SKM-1 treated with dmso at 0.1 percent for 144 hours (cell line): Measurements from ENCODE around the gene CD37.

Experiments used
- DNase-seq: peaks from one replicate; lab custom pipeline; 2025; ENCODE audit not compliant: unreplicated experiment; lab: John Stamatoyannopoulos, UW

The CD37 gene

GRCh38 chr19:49344505-49345423 lies 9.6 kb downstream of the CD37 start:
- no peak for DNase-seq

- DNase-seq, result no peak
These were observed 12.0 kb downstream of the CD37 start for GRCh38 chr19:49347191-49347590.

- no peak for DNase-seq
These were observed 12.6 kb downstream of the CD37 start for GRCh38 chr19:49347835-49348234.

DNA sequence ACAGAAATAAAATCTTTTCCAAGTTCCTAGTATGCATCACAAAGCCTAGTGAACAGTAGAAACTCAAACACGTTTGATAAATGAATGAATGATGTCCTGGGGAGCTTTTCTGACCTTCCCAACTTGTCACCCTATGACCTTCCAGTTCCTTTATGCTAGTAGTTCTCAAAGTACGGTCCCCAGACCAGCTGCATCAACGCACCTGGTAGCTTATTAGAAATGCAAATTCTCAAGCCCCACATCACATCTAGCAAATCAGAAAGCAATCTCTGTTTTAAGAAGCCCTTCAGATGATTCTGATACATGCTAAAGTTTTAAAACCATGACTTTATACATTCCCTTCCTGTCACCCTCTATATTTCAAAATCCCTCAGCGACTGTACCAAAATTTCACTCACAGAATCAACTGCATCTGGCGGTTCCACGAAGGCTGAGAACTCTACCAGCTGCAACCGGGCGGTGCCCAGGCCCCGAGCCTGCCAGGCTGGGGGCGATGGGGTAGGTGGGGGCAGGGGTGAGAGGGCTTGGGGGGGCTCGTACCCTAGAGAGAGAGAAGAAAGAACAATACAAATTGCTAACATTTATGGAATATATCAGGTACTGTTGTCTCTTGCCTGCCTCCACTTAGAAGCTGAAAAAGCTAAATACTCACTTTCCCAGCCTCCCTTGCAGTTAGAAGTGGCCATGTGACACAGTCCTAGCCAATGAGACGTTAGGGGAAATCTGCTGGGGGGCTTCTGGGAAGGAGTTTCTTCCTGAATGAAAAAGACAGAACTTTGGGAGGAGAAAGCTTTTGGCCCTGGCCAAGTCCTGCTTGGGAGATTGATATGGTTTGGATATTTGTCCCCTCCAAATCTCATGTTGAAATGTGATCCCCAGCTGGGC lies 13.3 kb downstream of the CD37 start:
- no peak for DNase-seq

GRCh38 chr19:49349567-49349966 lies 14.4 kb downstream of the CD37 start:
- DNase-seq, result no peak

GRCh38 chr19:49355909-49356353 lies 20.7 kb downstream of the CD37 start:
- no peak for DNase-seq

- DNase-seq, result no peak
These were observed 21.2 kb downstream of the CD37 start for GRCh38 chr19:49356382-49356781.

DNA sequence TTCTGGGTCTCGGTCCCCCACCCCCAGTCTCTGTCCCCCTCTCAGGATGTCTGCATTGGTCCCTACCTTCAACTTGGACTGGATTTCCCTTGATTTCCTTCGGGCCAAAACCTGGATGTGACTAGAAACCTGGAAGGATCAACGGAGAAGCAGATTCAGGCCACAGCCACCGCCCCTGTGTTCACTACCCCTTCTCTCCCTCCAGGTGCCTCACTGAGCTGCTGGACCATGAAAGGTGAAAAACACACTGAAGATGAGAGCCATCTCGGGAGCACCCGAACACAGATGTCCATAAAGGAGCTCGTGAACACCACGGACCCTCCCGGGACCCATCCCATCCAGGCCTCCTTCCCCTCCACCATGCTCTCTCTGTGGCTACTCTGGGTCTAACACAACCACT lies 22.0 kb downstream of the CD37 start:
- no peak for DNase-seq

GRCh38 chr19:49359851-49360820 lies 24.9 kb downstream of the CD37 start:
- DNase-seq, result no peak

DNA sequence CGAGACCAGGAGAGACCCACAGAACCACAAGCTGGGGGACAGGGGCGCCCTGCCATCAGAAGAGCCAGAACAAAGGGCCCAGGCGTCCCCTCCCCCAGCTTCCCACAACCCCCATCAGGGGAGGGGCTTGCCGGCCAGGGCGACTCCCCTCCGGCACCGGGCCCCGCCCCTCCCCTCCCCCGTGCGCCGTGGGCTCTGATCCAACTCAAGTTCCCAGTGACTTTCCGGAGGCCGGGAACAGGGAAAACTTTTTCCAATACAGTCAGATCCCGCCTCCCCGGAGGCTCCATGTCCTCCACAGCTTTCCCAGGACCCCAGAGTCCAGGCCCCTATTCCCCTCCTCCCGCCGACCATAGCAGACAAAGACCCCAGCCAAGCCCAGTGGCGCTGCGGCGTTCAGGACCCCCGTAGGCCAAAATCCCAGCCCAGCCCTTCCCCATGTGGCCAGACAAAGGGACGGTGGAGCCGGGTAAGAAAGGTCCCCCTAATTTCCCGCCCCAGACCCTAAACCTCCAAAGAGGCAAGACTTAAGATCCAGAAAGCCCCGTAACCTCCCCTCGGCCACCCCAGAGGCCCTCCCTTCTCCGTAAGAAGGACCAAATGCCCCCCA lies 26.3 kb downstream of the CD37 start:
- no peak for DNase-seq

GRCh38 chr19:49362048-49362928 lies 27.1 kb downstream of the CD37 start, which contains the start of gene TEAD2:
Gene TEAD2, minus strand, starts transcription at chr19:49362416. Its CDS starts 2,341 bp downstream, at chr19:49360075.
- DNase-seq, result no peak

GRCh38 chr19:49362929-49363267 lies 27.7 kb downstream of the CD37 start:
- DNase-seq, result no peak

DNA sequence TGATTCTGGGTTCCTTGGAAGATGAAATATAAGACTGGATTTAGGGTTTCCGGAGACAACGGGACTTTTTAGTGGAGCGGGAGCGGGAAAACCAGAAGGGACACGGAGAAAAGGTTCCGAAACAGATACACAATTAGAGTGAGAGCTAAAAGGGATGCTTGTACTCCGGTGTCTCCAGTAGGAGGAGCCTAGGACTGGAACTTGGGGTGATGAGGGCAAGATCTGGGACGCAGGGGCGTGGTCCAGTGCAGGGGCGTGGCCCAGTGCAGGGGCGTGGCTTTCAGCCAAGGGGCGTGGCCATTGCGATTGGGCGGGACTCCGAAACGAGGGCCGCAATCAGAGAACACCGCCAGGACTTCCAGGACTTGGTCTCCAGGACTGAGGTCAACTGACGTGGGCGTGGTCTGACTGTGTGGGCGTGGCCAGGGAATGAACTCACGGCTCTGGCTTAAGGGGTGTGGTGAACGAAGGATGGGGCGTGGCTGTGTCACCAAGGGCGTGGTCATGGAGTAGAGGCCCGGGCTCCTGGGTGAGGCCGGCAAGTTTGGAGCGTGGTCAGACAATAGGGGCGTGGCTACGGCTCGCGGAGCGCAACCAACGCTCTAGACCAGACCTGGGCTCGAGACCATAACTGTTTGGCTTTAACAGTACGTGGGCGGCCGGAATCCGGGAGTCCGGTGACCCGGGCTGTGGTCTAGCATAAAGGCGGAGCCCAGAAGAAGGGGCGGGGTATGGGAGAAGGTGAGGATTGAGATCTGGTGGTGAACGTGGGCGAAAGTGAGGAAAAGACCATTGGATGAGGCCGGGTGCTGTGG lies 28.3 kb downstream of the CD37 start, which contains the start of gene DKKL1:
TSS of gene DKKL1 (plus strand) at position 610 of the 815 bp plus-strand sequence. CDS start at position 732, 122 bp downstream.
- peak; percentile 78 for DNase-seq

- DNase-seq, result no peak
These were observed 29.0 kb downstream of the CD37 start for GRCh38 chr19:49364083-49364737.

DNA sequence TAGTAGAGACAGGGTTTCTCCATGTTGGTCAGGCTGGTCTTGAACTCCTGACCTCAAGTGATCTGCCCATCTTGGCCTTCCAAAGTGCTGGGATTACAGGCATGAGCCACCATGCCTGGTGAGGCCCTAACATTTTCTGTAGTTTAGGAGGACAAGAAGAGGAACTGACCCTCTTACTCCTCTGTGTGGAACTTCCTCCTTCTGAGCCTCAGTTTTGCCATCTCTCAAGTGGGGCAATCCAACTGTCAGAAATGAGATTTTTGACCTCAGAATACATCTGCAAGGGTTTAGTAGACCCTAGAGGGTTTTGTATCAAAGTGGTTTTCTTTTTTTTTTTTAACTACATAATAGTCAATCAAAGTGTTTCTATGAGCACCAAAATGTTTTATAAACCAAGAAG lies 30.9 kb downstream of the CD37 start:
- no peak for DNase-seq

- peak; percentile 78 for DNase-seq
These were observed 33.6 kb downstream of the CD37 start for GRCh38 chr19:49368711-49369358.

GRCh38 chr19:49371184-49371583 lies 36.0 kb downstream of the CD37 start:
- DNase-seq, result no peak
